Measurements from ENCODE around the gene KLHL30. TPM values are rescaled to one million over a fixed set of nuclear protein-coding genes. Genes with fewer than 3 reads are reported as not detected.

Gene KLHL30
- total RNA-seq, 4 donors from 2014 or later, result 0.13 to 0.64 (median 0.34) TPM

DNA sequence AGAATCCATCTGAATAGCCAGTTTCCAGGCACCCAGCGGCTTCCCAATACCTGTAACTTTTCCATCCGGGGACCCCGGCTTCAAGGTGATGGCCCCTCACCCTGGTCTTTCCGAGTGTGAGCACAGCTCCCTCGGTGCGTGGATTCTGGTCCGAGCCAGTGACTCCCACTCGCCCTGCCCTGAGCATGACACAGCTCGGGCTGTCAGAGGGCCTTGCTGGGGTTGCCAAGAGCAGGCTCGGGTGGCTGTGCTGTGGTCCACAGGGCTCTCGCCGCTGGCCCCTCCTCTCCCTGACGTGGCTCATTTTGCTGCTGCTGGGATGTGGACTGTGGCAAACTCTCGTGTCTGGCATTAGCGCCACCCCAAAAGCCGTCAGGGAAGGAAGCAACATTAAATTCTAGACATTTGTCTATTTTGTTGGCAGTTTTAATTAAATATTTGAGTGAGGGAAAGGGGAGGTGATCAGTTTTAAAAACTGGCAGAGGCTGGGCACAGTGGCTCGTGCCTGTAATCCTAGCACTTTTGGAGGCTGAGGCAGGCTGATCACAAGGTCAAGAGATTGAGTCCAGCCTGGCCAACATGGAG is 43.9 kb upstream of the KLHL30 start:
- 93 to 94% methylated on average over 17 of the region's 17 CpGs for WGBS, 2 donors
- TF ChIP-seq POLR2A (IDR thresholded peaks at IDR 0.05), result no peak
- TF ChIP-seq, protein P1, sequence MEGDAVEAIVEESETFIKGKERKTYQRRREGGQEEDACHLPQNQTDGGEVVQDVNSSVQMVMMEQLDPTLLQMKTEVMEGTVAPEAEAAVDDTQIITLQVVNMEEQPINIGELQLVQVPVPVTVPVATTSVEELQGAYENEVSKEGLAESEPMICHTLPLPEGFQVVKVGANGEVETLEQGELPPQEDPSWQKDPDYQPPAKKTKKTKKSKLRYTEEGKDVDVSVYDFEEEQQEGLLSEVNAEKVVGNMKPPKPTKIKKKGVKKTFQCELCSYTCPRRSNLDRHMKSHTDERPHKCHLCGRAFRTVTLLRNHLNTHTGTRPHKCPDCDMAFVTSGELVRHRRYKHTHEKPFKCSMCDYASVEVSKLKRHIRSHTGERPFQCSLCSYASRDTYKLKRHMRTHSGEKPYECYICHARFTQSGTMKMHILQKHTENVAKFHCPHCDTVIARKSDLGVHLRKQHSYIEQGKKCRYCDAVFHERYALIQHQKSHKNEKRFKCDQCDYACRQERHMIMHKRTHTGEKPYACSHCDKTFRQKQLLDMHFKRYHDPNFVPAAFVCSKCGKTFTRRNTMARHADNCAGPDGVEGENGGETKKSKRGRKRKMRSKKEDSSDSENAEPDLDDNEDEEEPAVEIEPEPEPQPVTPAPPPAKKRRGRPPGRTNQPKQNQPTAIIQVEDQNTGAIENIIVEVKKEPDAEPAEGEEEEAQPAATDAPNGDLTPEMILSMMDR (IDR thresholded peaks at IDR 0.05), result no peak
- DNase-seq (ENCODE audit: low spot score in 2 of 2), result peak in 1 of 2 donors; percentile 75
- intact Hi-C loops (cut with DNase I; ENCODE audit: low total_unique reads), result no loop called here
- no peak overlapping the region for H3K4me3 ChIP-seq (ENCODE audit: low read depth, poor library complexity, severe bottlenecking)

DNA sequence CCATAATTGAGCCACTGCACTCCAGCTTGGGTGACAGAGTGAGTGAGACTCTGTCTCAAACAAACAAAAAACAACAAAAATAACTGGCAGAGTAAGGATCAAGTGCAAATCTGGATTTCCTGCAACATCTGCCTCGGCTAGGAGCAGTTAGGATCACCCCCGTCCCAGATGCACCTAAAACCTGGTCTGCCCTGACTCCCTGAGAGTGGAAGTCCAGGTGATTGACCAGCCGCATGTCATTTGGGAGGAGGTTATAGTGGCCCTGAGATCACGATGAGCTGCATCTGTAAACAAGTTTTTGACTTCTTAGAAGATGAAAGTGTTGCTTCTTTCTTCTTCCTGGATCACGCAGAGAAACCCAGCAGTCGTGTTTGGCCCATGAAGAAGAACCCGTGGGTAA is 43.3 kb upstream of the KLHL30 start:
- TF ChIP-seq POLR2A (IDR thresholded peaks at IDR 0.05), result no peak
- TF ChIP-seq, protein P1 (IDR thresholded peaks at IDR 0.05), result no peak
- 90% methylated on average over 7 of the region's 7 CpGs for WGBS, 2 donors
- DNase-seq (ENCODE audit: low spot score in 2 of 2), result peak in 1 of 2 donors; percentile 48
- intact Hi-C loops (cut with DNase I; ENCODE audit: low total_unique reads), result no loop called here
- no peak overlapping the region for H3K4me3 ChIP-seq (ENCODE audit: low read depth, poor library complexity, severe bottlenecking)

DNA sequence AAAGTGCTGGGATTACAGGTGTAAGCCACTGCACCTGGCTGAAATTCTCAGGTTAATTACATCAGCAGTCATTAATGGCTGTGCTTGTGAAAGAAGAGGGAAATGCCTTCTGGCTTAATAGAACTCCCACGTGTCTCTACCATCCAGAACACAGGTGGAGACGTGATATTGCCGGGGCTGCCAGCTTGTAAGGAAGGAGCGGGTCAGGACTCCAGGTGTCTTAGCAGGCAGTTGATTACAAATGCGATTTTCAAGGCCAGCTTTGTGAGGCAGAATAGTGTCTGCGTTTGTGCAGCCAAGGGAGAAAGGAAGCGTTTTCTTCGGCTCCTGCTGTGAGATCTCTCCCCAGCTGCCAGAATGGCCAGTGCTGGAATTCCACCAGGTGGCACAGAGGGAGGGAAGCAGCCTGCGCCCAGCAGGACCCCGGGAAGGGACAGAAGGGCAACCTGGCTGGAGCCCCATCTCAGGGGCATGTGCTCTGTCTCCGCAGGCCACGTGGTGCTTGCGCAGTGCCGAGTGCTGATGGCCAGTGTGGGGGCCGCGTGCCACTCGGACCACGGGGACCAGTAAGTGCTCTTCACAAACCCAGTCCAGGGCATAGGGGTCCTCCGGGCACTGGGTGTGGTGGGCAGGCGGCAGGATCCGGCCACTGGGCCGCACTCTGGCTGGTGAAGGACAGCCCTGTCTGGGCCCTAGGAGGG is 42.0 kb upstream of the KLHL30 start:
- TF ChIP-seq POLR2A (IDR thresholded peaks at IDR 0.05), result no peak
- TF ChIP-seq, protein P1 (IDR thresholded peaks at IDR 0.05), result no peak
- DNase-seq (ENCODE audit: low spot score in 2 of 2), result peak in 1 of 2 donors; percentile 74
- no peak overlapping the region for H3K4me3 ChIP-seq (ENCODE audit: low read depth, poor library complexity, severe bottlenecking)
- intact Hi-C loops (cut with DNase I; ENCODE audit: low total_unique reads), result no loop called here
- 70 to 77% methylated on average over 12 to 22 of the region's 22 CpGs for WGBS, 2 donors

DNA sequence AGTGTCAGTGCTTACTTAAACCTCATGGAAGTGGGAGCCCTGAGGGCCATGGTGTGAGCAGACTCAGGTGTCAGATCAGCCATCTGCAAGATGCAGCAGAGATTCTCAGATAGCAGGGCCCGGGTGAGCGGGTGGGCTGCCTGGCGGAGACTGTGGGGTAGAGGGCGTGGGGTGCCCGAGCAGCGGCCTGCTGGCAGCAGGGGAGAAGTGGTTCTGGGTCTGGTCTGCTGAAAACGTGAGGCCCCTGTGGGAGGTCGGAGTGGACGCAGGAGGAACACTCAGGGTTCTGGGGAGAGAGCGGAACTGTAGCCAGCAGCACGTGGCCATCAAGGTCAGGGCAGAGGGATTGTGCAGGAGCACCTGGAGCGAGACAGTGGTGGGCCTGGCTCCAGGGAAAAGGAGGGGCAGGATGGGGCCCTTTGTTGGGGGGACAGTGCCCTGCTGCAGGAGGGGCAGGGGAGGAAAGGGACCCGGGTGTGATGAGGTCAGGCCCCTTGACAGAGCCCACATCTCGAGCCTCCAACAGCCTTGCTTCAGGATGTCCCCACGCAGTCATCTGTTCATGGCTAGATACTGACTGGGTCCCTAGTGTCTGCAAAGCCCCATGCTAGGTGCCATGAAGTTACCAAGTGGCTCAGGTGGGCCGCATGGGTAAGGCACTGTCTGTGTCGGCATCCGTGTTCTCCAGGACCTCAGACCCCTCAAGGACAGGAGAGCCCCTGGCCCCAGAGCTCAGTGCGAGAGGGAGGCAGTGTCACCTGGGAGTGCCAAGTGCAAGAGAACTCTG is 41.1 kb upstream of the KLHL30 start:
- TF ChIP-seq, protein P1 (IDR thresholded peaks at IDR 0.05), result no peak
- TF ChIP-seq POLR2A (IDR thresholded peaks at IDR 0.05), result no peak
- no peak overlapping the region for H3K4me3 ChIP-seq (ENCODE audit: low read depth, poor library complexity, severe bottlenecking)
- intact Hi-C loops (cut with DNase I; ENCODE audit: low total_unique reads), result no loop called here
- WGBS, 2 donors, result 88 to 93% methylated on average over 19 of the region's 19 CpGs
- DNase-seq (ENCODE audit: low spot score in 2 of 2), result peak; percentile 12 to 70

DNA sequence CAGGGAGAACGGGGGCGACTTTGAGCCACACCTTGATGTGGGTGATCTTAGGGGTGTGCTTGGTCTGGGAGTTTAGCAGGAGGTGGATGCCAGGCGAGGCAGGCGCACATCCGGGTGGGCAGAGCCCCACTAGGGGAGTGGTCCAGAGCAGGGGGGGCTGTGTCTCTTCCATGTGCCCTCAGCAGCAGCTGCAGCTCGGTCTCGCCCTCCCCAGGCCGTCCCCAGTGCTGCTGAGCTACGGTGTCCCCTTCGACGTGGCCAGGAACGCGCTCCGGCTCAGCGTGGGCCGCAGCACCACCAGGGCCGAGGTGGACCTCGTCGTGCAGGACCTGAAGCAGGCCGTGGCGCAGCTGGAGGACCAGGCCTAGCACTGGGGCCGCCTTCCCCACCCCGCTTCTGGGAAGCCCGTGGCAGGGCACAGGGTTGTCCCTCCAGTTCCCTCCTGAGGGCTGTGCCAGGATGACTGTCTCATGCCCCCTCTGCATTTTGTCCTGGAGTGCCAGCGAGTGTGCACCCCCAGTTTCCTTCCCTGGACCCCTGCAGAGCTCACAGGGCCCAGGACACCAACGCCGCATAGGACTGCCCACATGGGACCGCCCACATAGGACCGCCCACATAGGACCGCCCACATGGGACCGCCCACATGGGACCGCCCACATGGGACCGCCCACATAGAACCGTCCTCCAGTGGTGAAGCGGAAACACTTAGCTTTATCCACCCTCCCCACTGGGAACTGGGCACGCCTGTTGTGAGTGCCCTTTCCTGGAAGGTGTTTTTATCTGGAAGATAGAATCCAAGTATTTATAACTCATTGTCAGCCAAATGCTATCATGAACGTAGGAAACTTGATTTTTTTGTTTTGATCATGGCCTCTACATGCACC is 40.2 kb upstream of the KLHL30 start:
- WGBS, 2 donors, result 73 to 89% methylated on average over 35 of the region's 37 CpGs
- no peak for TF ChIP-seq POLR2A (IDR thresholded peaks at IDR 0.05)
- TF ChIP-seq, protein P1 (IDR thresholded peaks at IDR 0.05), result no peak
- H3K4me3 ChIP-seq (ENCODE audit: low read depth, poor library complexity, severe bottlenecking), result no peak overlapping the region
- intact Hi-C loops (cut with DNase I; ENCODE audit: low total_unique reads), result no loop called here
- DNase-seq (ENCODE audit: low spot score in 2 of 2), result peak; percentile 33 to 82
